ENCODE results near the gene USP3. TPM values are rescaled to one million over a fixed set of nuclear protein-coding genes. Genes with fewer than 3 reads are reported as not detected.

Gene USP3, protein sequence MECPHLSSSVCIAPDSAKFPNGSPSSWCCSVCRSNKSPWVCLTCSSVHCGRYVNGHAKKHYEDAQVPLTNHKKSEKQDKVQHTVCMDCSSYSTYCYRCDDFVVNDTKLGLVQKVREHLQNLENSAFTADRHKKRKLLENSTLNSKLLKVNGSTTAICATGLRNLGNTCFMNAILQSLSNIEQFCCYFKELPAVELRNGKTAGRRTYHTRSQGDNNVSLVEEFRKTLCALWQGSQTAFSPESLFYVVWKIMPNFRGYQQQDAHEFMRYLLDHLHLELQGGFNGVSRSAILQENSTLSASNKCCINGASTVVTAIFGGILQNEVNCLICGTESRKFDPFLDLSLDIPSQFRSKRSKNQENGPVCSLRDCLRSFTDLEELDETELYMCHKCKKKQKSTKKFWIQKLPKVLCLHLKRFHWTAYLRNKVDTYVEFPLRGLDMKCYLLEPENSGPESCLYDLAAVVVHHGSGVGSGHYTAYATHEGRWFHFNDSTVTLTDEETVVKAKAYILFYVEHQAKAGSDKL
- total RNA-seq, result 41.6 and 48.3 TPM in 2 replicates

DNA sequence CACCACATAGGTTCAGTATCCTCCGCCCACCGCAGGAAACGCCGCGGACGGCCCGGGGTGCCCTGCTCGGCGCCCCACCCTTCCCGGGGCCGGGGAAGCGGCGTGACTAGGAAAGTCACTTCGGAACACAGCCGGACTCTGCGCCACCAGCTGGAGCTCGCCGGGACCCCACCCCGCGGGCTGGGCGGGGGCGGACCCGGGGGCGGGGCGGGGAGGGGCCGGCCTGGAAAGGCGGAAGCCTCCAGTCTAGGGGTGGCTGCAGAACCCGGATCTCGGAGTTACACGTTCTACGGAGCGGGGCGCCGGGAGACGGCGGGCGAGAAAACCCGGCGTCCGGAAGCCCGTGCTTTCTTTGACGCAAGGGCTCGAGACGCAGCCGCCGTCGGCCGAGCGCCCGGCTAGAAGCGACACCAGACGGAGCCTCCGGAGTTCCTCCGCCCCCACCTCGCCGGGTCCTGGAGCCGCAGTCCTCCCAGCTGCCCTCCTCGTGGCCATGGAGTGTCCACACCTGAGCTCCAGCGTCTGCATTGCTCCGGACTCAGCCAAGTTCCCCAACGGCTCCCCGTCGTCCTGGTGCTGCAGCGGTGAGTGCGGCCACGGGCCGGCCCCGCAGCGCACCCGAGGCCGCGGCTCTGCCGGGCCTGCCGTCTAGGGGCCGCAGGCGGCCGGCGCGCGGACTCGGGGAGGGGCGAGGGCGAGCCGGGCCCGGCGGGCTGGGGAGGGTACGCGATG is at the start of gene USP3:
Gene USP3 (plus strand): TSS at position 347 of the 732 bp plus-strand sequence. CDS start 147 bp downstream, at position 494.

GRCh38 chr15:63597038-63597790 is 92.8 kb downstream of the USP3 start, which contains the start of gene FBXL22:
TSS of gene FBXL22 (plus strand) at chr15:63597387. CDS start at chr15:63597393, 6 bp downstream.

Other genes starting within 250 kb of the USP3 start
- gene APH1B, start 227.0 kb upstream of the USP3 start, total RNA-seq, result 10.1 and 20.4 TPM in 2 replicates
- gene CA12, start 122.7 kb upstream of the USP3 start, total RNA-seq, result 0.65 and 3.0 TPM in 2 replicates
- gene FBXL22, start 92.8 kb downstream of the USP3 start, total RNA-seq, result under 0.01 TPM in 1 of 2 replicates, not detected in the other

All from epithelial cell of umbilical artery (primary cell).